ENCODE data around the gene IL34. TPM values are rescaled to one million over a fixed set of nuclear protein-coding genes. Genes with fewer than 3 reads are reported as not detected.

IL34 gene
- total and polyA plus RNA-seq, 2 of the 8 experiments (the other 6 are each of a cell fraction or from before 2014, with no cell fraction given): 4.6 to 5.6 TPM

DNA sequence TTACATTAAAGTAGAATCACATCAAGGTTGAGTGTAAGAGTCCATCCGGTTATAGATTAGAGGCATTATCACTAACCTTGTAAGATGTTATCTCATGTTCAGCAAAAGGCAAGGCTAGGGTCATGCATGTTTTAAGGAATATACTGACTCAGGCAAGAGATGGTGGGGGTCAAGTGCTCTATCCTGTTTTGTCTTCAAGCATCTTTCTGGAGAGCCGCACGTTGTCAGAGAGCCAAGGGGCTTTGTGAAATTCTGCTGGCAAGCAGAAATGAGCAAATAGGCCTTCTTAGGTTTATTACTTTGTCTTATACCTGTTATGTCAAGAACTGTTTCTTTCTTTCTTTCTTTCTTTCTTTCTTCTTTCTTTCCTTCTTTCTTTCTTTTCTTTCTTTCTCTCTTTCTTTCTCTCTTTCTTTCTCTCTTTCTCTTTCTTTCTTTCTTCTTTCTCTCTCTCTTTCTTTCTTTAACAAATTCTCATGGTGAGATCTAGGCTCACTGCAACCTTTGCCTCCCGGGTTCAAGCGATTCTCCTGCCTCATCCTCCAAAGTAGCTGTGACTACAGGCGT lies 47.3 kb upstream of the IL34 start:
- 93% methylated on average over 6 of the region's 6 CpGs; no CpG with 5 or more reads in 1 of the 2 experiments for WGBS, 2 experiments (ENCODE audit: extremely low coverage in 1 of 2, insufficient coverage in 1 of 2, insufficient read length in 1 of 2, insufficient replicate concordance in 2 of 2, low coverage in 1 of 2, low lambda C conversion rate in 2 of 2, missing lambda C conversion rate in 1 of 2)
- Histone ChIP-seq H3K4ac (replicated peaks; ENCODE audit: insufficient read length, low read depth, low read length) (no peak overlapping the region), H2BK120ac (replicated peaks; ENCODE audit: low read depth, low read length) (no peak overlapping the region), H3K27ac (ENCODE audit: low read depth, low read length) (no peak overlapping the region), H3K79me1 (ENCODE audit: low read depth, low read length) (no peaks in the 10 kb centered on the region), H3K23ac (ENCODE audit: insufficient read length) (no peak overlapping the region), H3K56ac (replicated peaks; ENCODE audit: insufficient read length, low read depth, low read length) (no peak overlapping the region), H3K36me3 (ENCODE audit: control insufficient read depth in 2 of 4, insufficient read depth in 4 of 4, low read length in 3 of 4) (no peaks in the 10 kb centered on the region), H3K27me3 (replicated peaks in 1 of 4; ENCODE audit: control insufficient read depth in 3 of 4, extremely low read depth in 1 of 4, insufficient read depth in 3 of 4, low read length in 3 of 4) (no peaks in the 10 kb centered on the region), H2AFZ (ENCODE audit: low read length) (no peak overlapping the region), H3K23me2 (ENCODE audit: low read depth, low read length) (no peaks in the 10 kb centered on the region), H4K8ac (ENCODE audit: extremely low read depth, insufficient read depth, low read length) (no peak overlapping the region), H3K4me2 (ENCODE audit: insufficient read depth in 1 of 2, low read depth in 2 of 2, low read length in 2 of 2) (no peak overlapping the region), H3K4me1 (replicated peaks in 1 of 4; ENCODE audit: control insufficient read depth in 3 of 4, insufficient read depth in 4 of 4, low read length in 3 of 4) (no peaks in the 10 kb centered on the region), H3K9ac (replicated peaks in 1 of 4; ENCODE audit: extremely low read depth in 1 of 4, low read depth in 3 of 4, low read length in 3 of 4) (no peak overlapping the region), H3K14ac (ENCODE audit: insufficient read length) (no peak overlapping the region), H3K79me2 (ENCODE audit: control insufficient read depth in 1 of 2, insufficient read depth in 2 of 2, low read length in 2 of 2) (no peaks in the 10 kb centered on the region), H3K18ac (ENCODE audit: extremely low read depth, low read length) (no peak overlapping the region), H2AK5ac (ENCODE audit: low read depth, low read length) (no peak overlapping the region), H2BK12ac (ENCODE audit: low read depth, low read length) (no peak overlapping the region), H2BK15ac (ENCODE audit: low read length) (no peak overlapping the region), H2BK5ac (ENCODE audit: low read depth, low read length) (no peak overlapping the region), H4K91ac (replicated peaks; ENCODE audit: insufficient read length, low read length) (no peak overlapping the region), H4K20me1 (replicated peaks in 1 of 2; ENCODE audit: control insufficient read depth in 1 of 2, insufficient read depth in 2 of 2, low read length in 2 of 2) (no peaks in the 10 kb centered on the region), H3K4me3 (ENCODE audit: extremely low read depth in 1 of 4, insufficient read depth in 2 of 4, low read depth in 3 of 4, low read length in 4 of 4) (no peak overlapping the region), H2BK20ac (ENCODE audit: low read length) (no peak overlapping the region), H3K9me3 (ENCODE audit: insufficient read depth in 2 of 2, low read depth in 1 of 2, low read length in 1 of 2) (no peaks in the 10 kb centered on the region), H4K5ac (ENCODE audit: insufficient read length, low read depth, low read length) (no peak overlapping the region)
- ChIA-PET CTCF (ENCODE audit: partially characterized antibody) (interaction anchor here (0.9 to 2.5 kb wide), 2 partner anchors 12 to 55 kb away, joined by 4 to 13 read pairs; no protein-coding TSS in a partner anchor), POLR2A (ENCODE audit: partially characterized antibody) (interaction anchor here (0.7 to 4.2 kb wide), 4 partner anchors 12 to 104 kb away, joined by 3 to 32 read pairs (median 8); no protein-coding TSS in a partner anchor)
- no peak for DNase-seq (ENCODE audit: low read depth in 1 of 2, low spot score in 2 of 2)
- no peak for TF ChIP-seq YY1 (IDR thresholded peaks at IDR 0.05; ENCODE audit: low read depth, low read length)
- no peak for TF ChIP-seq CBX5 (IDR thresholded peaks at IDR 0.05; ENCODE audit: low read depth, low read length)
- no peak for TF ChIP-seq RNF2 (IDR thresholded peaks at IDR 0.05; ENCODE audit: borderline replicate concordance, low read depth, low read length, missing control alignments, poor library complexity, severe bottlenecking)
- no peak for TF ChIP-seq GTF2F1 (IDR thresholded peaks at IDR 0.05; ENCODE audit: borderline replicate concordance, low read depth, low read length)
- TF ChIP-seq, protein P1, sequence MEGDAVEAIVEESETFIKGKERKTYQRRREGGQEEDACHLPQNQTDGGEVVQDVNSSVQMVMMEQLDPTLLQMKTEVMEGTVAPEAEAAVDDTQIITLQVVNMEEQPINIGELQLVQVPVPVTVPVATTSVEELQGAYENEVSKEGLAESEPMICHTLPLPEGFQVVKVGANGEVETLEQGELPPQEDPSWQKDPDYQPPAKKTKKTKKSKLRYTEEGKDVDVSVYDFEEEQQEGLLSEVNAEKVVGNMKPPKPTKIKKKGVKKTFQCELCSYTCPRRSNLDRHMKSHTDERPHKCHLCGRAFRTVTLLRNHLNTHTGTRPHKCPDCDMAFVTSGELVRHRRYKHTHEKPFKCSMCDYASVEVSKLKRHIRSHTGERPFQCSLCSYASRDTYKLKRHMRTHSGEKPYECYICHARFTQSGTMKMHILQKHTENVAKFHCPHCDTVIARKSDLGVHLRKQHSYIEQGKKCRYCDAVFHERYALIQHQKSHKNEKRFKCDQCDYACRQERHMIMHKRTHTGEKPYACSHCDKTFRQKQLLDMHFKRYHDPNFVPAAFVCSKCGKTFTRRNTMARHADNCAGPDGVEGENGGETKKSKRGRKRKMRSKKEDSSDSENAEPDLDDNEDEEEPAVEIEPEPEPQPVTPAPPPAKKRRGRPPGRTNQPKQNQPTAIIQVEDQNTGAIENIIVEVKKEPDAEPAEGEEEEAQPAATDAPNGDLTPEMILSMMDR (IDR thresholded peaks at IDR 0.05; ENCODE audit: control extremely low read depth in 1 of 3, insufficient read depth in 1 of 3, low read depth in 1 of 3, low read length in 3 of 3): no peak
- no peak for TF ChIP-seq HDAC6 (IDR thresholded peaks at IDR 0.05; ENCODE audit: low read depth, low read length)
- no peak for TF ChIP-seq FOSL1 (IDR thresholded peaks at IDR 0.05; ENCODE audit: insufficient read depth, low read depth, low read length)
- no peak for FAIRE-seq

All from H1 (cell line).